OCI-LY7 (cell line): ENCODE results near the gene IL18RAP. TPM values are rescaled to one million over a fixed set of nuclear protein-coding genes. Genes with fewer than 3 reads are reported as not detected.

ENCODE experiments used
- BruUV-seq: library from RNA; stranded (reverse); fragments of 400-500 nt; replicated peaks from 2 replicates; lab custom pipeline; 2021; lab: Mats Ljungman, UMichigan
- CTCF ChIA-PET: fragments of 300-600 bp; sonication (Branson Sonifier 250); formaldehyde crosslinking; loops from one replicate; lab custom pipeline; 2022; ENCODE audit warnings: antibody characterized with exemption; ENCODE audit not compliant: unreplicated experiment; lab: Charles Lee
- POLR2A ChIA-PET: fragments of 300-600 bp; sonication (Branson Sonifier 250); formaldehyde crosslinking; loops from one replicate; lab custom pipeline; 2022; ENCODE audit warnings: antibody characterized with exemption; lab: Charles Lee
- DNase-seq: peaks from one replicate; pipeline ENCODE4 v3.0.0-alpha.2; 2015; ENCODE audit warnings: low spot score
- H2AFZ ChIP-seq: fragments of 200-600 bp; sonication (generic), shearing (Covaris generic); 2 replicates; pipeline ENCODE4 v1.6.1; 2014; ENCODE audit warnings: mild to moderate bottlenecking, antibody characterized with exemption, low read length, moderate library complexity
- H3K27ac ChIP-seq: fragments of 200-600 bp; sonication (generic); 2 replicates; pipeline ENCODE4 v1.5.1; 2014; ENCODE audit warnings: mixed run types, low read depth, mild to moderate bottlenecking, moderate library complexity, low read length, inconsistent platforms; ENCODE audit not compliant: poor library complexity, severe bottlenecking
- H3K36me3 ChIP-seq: fragments of 200-600 bp; sonication (generic); 2 replicates; pipeline ENCODE4 v1.6.1; 2014; ENCODE audit warnings: mild to moderate bottlenecking, antibody characterized with exemption, low read length, moderate library complexity, mixed read lengths; ENCODE audit not compliant: insufficient read depth
- H3K4me1 ChIP-seq: fragments of 200-600 bp; sonication (generic); 2 replicates; pipeline ENCODE4 v1.5.1; 2014; ENCODE audit warnings: mild to moderate bottlenecking, low read length; ENCODE audit not compliant: insufficient read depth, poor library complexity, severe bottlenecking
- H3K4me2 ChIP-seq: fragments of 200-600 bp; sonication (generic); 2 replicates; pipeline ENCODE4 v1.6.1; 2014; ENCODE audit warnings: mild to moderate bottlenecking, low read length
- H3K4me3 ChIP-seq: fragments of 200-600 bp; sonication (generic); 2 replicates; pipeline ENCODE4 v1.5.1; 2014; ENCODE audit warnings: mild to moderate bottlenecking, low read depth, low read length; ENCODE audit not compliant: poor library complexity, severe bottlenecking
- H3K79me2 ChIP-seq: fragments of 200-600 bp; sonication (generic); 2 replicates; pipeline ENCODE4 v1.6.1; 2016; ENCODE audit warnings: low read depth, mild to moderate bottlenecking, low read length, moderate library complexity, mixed read lengths; ENCODE audit not compliant: insufficient read depth
- H3K9me2 ChIP-seq: fragments of 200-600 bp; sonication (generic); 2 replicates; pipeline ENCODE4 v1.6.1; 2016; ENCODE audit warnings: mild to moderate bottlenecking, low read length, mixed read lengths; ENCODE audit not compliant: insufficient read depth
- H3K9me3 ChIP-seq: fragments of 200-600 bp; sonication (generic); 2 replicates; pipeline ENCODE4 v1.6.1; 2014; ENCODE audit warnings: mild to moderate bottlenecking, mixed run types, low read length, mixed read lengths
- H4K20me1 ChIP-seq: fragments of 200-600 bp; sonication (generic); 2 replicates; pipeline ENCODE4 v1.6.1; 2014; ENCODE audit warnings: mild to moderate bottlenecking, antibody characterized with exemption, low read length, moderate library complexity, mixed read lengths; ENCODE audit not compliant: insufficient read depth
- CTCF ChIP-seq: fragments of 200-600 bp; sonication (generic); conservative IDR thresholded peaks from 2 replicates; pipeline ENCODE4 v1.5.1; 2014; ENCODE audit warnings: mild to moderate bottlenecking, antibody characterized with exemption, low read length, moderate library complexity, mixed read lengths
- EZH2phosphoT487 ChIP-seq: fragments of 200-600 bp; sonication (generic); IDR thresholded peaks from 2 replicates; pipeline ENCODE4 v1.6.1; 2018; ENCODE audit warnings: low read depth, borderline replicate concordance, mild to moderate bottlenecking, mixed run types, antibody characterized with exemption, low read length, moderate library complexity, mixed read lengths
- intact Hi-C: fragments of 100-400 bp; cut with micrococcal nuclease; formaldehyde crosslinking; loops from one replicate; pipeline ENCODE4 v1.10.0; 2022; ENCODE audit not compliant: unreplicated experiment
- total RNA-seq, 2 experiments: library from RNA; depleted of rRNA in 1 of 2; stranded (reverse); fragments of >200 nt in 1 of 2; shearing (Covaris generic) in 1 of 2; gene quantifications; 2 replicates each; pipeline ENCODE4 v1.2.3, GENCODE V29; 2014 to 2022

IL18RAP gene
- total RNA-seq, 2 experiments from 2014 or later = not detected

- ChIA-PET CTCF (no interaction called here), POLR2A (interaction anchor here (0.7 kb wide), 1 partner anchor 117 kb away, joined by 3 read pairs; no protein-coding TSS in a partner anchor)
- BruUV-seq = no TSS peak
- intact Hi-C loops = no loop called here
- Histone ChIP-seq H3K36me3 (no peaks in the 10 kb centered on the region), H3K27ac (no peak overlapping the region), H3K9me3 (no peaks in the 10 kb centered on the region), H3K4me2 (no peak overlapping the region), H3K9me2 (no peaks in the 10 kb centered on the region), H2AFZ (no peak overlapping the region), H3K4me3 (no peak overlapping the region), H3K4me1 (no peaks in the 10 kb centered on the region), H3K79me2 (no peaks in the 10 kb centered on the region), H4K20me1 (no peaks in the 10 kb centered on the region)
- DNase-seq = no peak
- TF ChIP-seq EZH2phosphoT487 (no peak), CTCF (no peak)
These were observed 12.8 kb downstream of the IL18RAP start for GRCh38 chr2:102435741-102436140.

GRCh38 chr2:102436323-102436722 is 13.4 kb downstream of the IL18RAP start:
- H2AFZ ChIP-seq = no peak overlapping the region
- no peak overlapping the region for H3K27ac ChIP-seq
- no peaks in the 10 kb centered on the region for H4K20me1 ChIP-seq
- no peak for TF ChIP-seq EZH2phosphoT487
- TF ChIP-seq CTCF = no peak
- ChIA-PET POLR2A (interaction anchor here (0.5 to 0.9 kb wide), 3 partner anchors 116 to 1060 kb away, joined by 3 to 7 read pairs (median 3); no protein-coding TSS in a partner anchor), CTCF (no interaction called here)
- no peaks in the 10 kb centered on the region for H3K4me1 ChIP-seq
- H3K4me3 ChIP-seq = no peak overlapping the region
- no TSS peak for BruUV-seq
- no peaks in the 10 kb centered on the region for H3K9me3 ChIP-seq
- H3K79me2 ChIP-seq = no peaks in the 10 kb centered on the region
- intact Hi-C loops = no loop called here
- H3K4me2 ChIP-seq = no peak overlapping the region
- no peak for DNase-seq
- no peaks in the 10 kb centered on the region for H3K9me2 ChIP-seq
- H3K36me3 ChIP-seq = no peaks in the 10 kb centered on the region

GRCh38 chr2:102437122-102437521 is 14.2 kb downstream of the IL18RAP start:
- no peak overlapping the region for H2AFZ ChIP-seq
- H3K4me3 ChIP-seq = no peak overlapping the region
- ChIA-PET CTCF (no interaction called here), POLR2A (interaction anchor here (0.9 kb wide), 1 partner anchor 176 kb away, joined by 3 read pairs; no protein-coding TSS in a partner anchor)
- no peaks in the 10 kb centered on the region for H3K4me1 ChIP-seq
- no peaks in the 10 kb centered on the region for H4K20me1 ChIP-seq
- BruUV-seq = no TSS peak
- no peak overlapping the region for H3K27ac ChIP-seq
- no peak for TF ChIP-seq CTCF
- TF ChIP-seq EZH2phosphoT487 = no peak
- no peaks in the 10 kb centered on the region for H3K9me2 ChIP-seq
- DNase-seq = no peak
- intact Hi-C loops = no loop called here
- H3K79me2 ChIP-seq = no peaks in the 10 kb centered on the region
- H3K36me3 ChIP-seq = no peaks in the 10 kb centered on the region
- H3K4me2 ChIP-seq = no peak overlapping the region
- no peaks in the 10 kb centered on the region for H3K9me3 ChIP-seq
